ENCODE data around the gene TP63.

The TP63 gene

DNA sequence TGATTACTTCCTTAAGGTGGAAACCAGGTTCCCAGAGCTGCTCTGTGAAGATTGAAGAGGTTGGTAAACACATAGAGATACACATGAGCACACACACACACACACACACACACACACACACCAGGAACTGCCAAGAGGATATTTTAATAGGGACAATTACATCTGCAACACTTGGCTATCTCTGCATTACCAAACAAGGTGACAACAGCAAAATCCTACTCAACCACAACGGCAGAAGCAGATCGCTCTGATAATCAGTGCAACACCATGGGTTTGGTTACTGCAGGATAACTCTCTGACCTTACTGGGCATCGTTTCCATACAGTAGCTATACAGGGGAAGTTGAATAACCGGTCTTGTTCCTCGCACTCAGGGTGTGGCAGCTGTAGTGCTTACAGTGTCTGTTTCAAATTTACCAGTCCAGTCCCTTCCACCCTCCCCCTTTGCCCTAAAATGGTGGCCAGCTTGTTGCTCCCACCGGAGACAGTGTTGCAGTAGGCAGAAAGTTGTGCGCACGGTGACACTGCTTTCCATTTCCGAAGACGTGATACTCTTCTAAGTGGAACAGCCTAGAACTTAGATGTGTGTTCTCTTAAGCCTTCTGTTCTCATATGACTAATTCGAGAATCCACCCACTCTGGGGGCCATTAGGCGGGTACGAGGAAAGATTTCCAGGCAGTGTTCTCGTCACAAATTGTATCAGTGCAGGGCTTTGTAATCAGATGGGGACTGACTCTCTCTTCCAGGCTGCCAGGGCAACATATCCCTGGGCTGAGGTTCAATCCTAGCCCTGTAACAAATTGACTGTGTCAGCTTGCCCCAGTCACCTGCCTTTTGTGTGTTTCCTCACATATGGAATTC lies 313.3 kb downstream of the TP63 start:
- DNase-seq = no peak

- DNase-seq = no peak
Measured at GRCh38 chr3:189945935-189946709, 314.9 kb downstream of the TP63 start.

All from RPMI8226 (cell line).